Activated naive CD8-positive, alpha-beta T cell treated with anti-CD3 and anti-CD28 coated beads for 36 hours (primary cell): ENCODE results near the gene SHC2. TPM values are rescaled to one million over a fixed set of nuclear protein-coding genes. Genes with fewer than 3 reads are reported as not detected.
"Not testable (repeated sequence)": the region's sequence is repeated elsewhere in the genome, so short reads cannot be mapped to it uniquely, and the experiment has no call there.

Experiments
- DNase-seq: peaks from one replicate; pipeline ENCODE4 v3.0.0; 2021
- H3K27ac Mint-ChIP-seq: one replicate; pipeline ENCODE4 v1.8.0; 2022; ENCODE audit warnings: mild to moderate bottlenecking, moderate library complexity, mixed read lengths
- H3K27me3 Mint-ChIP-seq: one replicate; pipeline ENCODE4 v1.8.0; 2022; ENCODE audit warnings: mild to moderate bottlenecking, mixed read lengths
- H3K36me3 Mint-ChIP-seq: one replicate; pipeline ENCODE4 v1.8.0; 2021; ENCODE audit warnings: mild to moderate bottlenecking, mixed read lengths
- H3K4me1 Mint-ChIP-seq: one replicate; pipeline ENCODE4 v1.8.0; 2021; ENCODE audit warnings: mixed read lengths
- H3K4me3 Mint-ChIP-seq: one replicate; pipeline ENCODE4 v1.8.0; 2022; ENCODE audit warnings: mild to moderate bottlenecking, moderate library complexity, mixed read lengths
- H3K9me3 Mint-ChIP-seq: one replicate; pipeline ENCODE4 v1.8.0; 2022; ENCODE audit warnings: mixed read lengths
- total RNA-seq, 2 experiments: library from RNA; stranded (reverse); gene quantifications; one replicate each; pipeline ENCODE4 v1.2.3, GENCODE V29; 2021

SHC2 gene
- total RNA-seq, 2 experiments from 2014 or later: 0.32 TPM; not detected in 1

GRCh38 chr19:482186-483041 is 21.6 kb upstream of the SHC2 start:
- H3K27me3 Mint-ChIP-seq: peaks cover 50% of the 10 kb centered on the region
- DNase-seq: no peak
- H3K4me1 Mint-ChIP-seq: peaks cover 10% of the 10 kb centered on the region
- no peak overlapping the region for H3K4me3 Mint-ChIP-seq
- no peak overlapping the region for H3K27ac Mint-ChIP-seq
- H3K9me3 Mint-ChIP-seq: peaks cover 20% of the 10 kb centered on the region
- peaks cover 17% of the 10 kb centered on the region for H3K36me3 Mint-ChIP-seq

- Mint-ChIP-seq H3K9me3 (peaks cover 20% of the 10 kb centered on the region), H3K4me1 (peaks cover 10% of the 10 kb centered on the region), H3K36me3 (peaks cover 17% of the 10 kb centered on the region), H3K4me3 (peak overlapping the region; percentile 15), H3K27me3 (peaks cover 47% of the 10 kb centered on the region), H3K27ac (peak overlapping the region; percentile 71)
- DNase-seq: not testable (repeated sequence)
Observed at GRCh38 chr19:481100-481499, 20.3 kb upstream of the SHC2 start.

- DNase-seq: peak; percentile 47
- peaks cover 20% of the 10 kb centered on the region for H3K9me3 Mint-ChIP-seq
- peak overlapping the region; percentile 47 for H3K4me3 Mint-ChIP-seq
- peaks cover 10% of the 10 kb centered on the region for H3K4me1 Mint-ChIP-seq
- peak overlapping the region; percentile 71 for H3K27ac Mint-ChIP-seq
- peaks cover 17% of the 10 kb centered on the region for H3K36me3 Mint-ChIP-seq
- peaks cover 40% of the 10 kb centered on the region for H3K27me3 Mint-ChIP-seq
Observed at GRCh38 chr19:480016-480855, 19.4 kb upstream of the SHC2 start.

- peaks cover 32% of the 10 kb centered on the region for H3K27me3 Mint-ChIP-seq
- H3K36me3 Mint-ChIP-seq: peaks cover 17% of the 10 kb centered on the region
- H3K9me3 Mint-ChIP-seq: peaks cover 20% of the 10 kb centered on the region
- no peak overlapping the region for H3K4me3 Mint-ChIP-seq
- DNase-seq: no peak
- H3K4me1 Mint-ChIP-seq: peaks cover 10% of the 10 kb centered on the region
- no peak overlapping the region for H3K27ac Mint-ChIP-seq
Observed at GRCh38 chr19:478976-479375, 18.1 kb upstream of the SHC2 start.

GRCh38 chr19:478236-478903 is 17.5 kb upstream of the SHC2 start:
- Mint-ChIP-seq H3K36me3 (peaks cover 17% of the 10 kb centered on the region), H3K27me3 (peaks cover 29% of the 10 kb centered on the region), H3K4me3 (no peak overlapping the region), H3K4me1 (peaks cover 10% of the 10 kb centered on the region), H3K9me3 (peaks cover 20% of the 10 kb centered on the region), H3K27ac (no peak overlapping the region)
- no peak for DNase-seq

GRCh38 chr19:475360-475759 is 14.5 kb upstream of the SHC2 start:
- Mint-ChIP-seq H3K9me3 (peaks cover 6% of the 10 kb centered on the region), H3K4me1 (peaks cover 6% of the 10 kb centered on the region), H3K36me3 (peaks cover 6% of the 10 kb centered on the region), H3K27me3 (peaks cover 18% of the 10 kb centered on the region), H3K27ac (no peak overlapping the region), H3K4me3 (no peak overlapping the region)
- DNase-seq: no peak

- Mint-ChIP-seq H3K27ac (no peak overlapping the region), H3K36me3 (no peaks in the 10 kb centered on the region), H3K4me1 (no peaks in the 10 kb centered on the region), H3K27me3 (peaks cover 9% of the 10 kb centered on the region), H3K4me3 (no peak overlapping the region), H3K9me3 (no peaks in the 10 kb centered on the region)
- no peak for DNase-seq
Observed at GRCh38 chr19:474126-475078, 13.6 kb upstream of the SHC2 start.

GRCh38 chr19:472005-472858 is 11.4 kb upstream of the SHC2 start:
- Mint-ChIP-seq H3K4me1 (no peaks in the 10 kb centered on the region), H3K27me3 (peaks cover 5% of the 10 kb centered on the region), H3K36me3 (no peaks in the 10 kb centered on the region), H3K9me3 (no peaks in the 10 kb centered on the region), H3K4me3 (no peak overlapping the region), H3K27ac (no peak overlapping the region)
- DNase-seq: no peak

- Mint-ChIP-seq H3K27me3 (peaks cover 5% of the 10 kb centered on the region), H3K4me1 (no peaks in the 10 kb centered on the region), H3K4me3 (no peak overlapping the region), H3K9me3 (no peaks in the 10 kb centered on the region), H3K27ac (no peak overlapping the region), H3K36me3 (no peaks in the 10 kb centered on the region)
- no peak for DNase-seq
Observed at GRCh38 chr19:470701-471100, 9.9 kb upstream of the SHC2 start.

- Mint-ChIP-seq H3K4me1 (no peaks in the 10 kb centered on the region), H3K9me3 (no peaks in the 10 kb centered on the region), H3K27me3 (no peaks in the 10 kb centered on the region), H3K4me3 (no peak overlapping the region), H3K27ac (no peak overlapping the region), H3K36me3 (no peaks in the 10 kb centered on the region)
- DNase-seq: no peak
Observed at GRCh38 chr19:469833-470232, 9.0 kb upstream of the SHC2 start.

- Mint-ChIP-seq H3K4me1 (no peaks in the 10 kb centered on the region), H3K4me3 (no peak overlapping the region), H3K36me3 (no peaks in the 10 kb centered on the region), H3K9me3 (peaks cover 2% of the 10 kb centered on the region), H3K27ac (no peak overlapping the region), H3K27me3 (no peaks in the 10 kb centered on the region)
- no peak for DNase-seq
Observed at GRCh38 chr19:468587-469256, 7.9 kb upstream of the SHC2 start.

GRCh38 chr19:467554-467953 is 6.7 kb upstream of the SHC2 start:
- Mint-ChIP-seq H3K4me1 (no peaks in the 10 kb centered on the region), H3K9me3 (peaks cover 2% of the 10 kb centered on the region), H3K4me3 (no peak overlapping the region)

More at GRCh38 chr19:467554-467953, 6.7 kb upstream of the SHC2 start:
- H3K27ac Mint-ChIP-seq: no peak overlapping the region
- DNase-seq: no peak
- peaks cover 6% of the 10 kb centered on the region for H3K27me3 Mint-ChIP-seq
- H3K36me3 Mint-ChIP-seq: no peaks in the 10 kb centered on the region
